Astrocyte (in vitro differentiated cells and primary cell): Measurements from ENCODE around the gene FER.
"Not testable (repeated sequence)": the region's sequence is repeated elsewhere in the genome, so short reads cannot be mapped to it uniquely, and the experiment has no call there.

Experiments
- EZH2 ChIP-seq: IDR thresholded peaks from 2 replicates; pipeline ENCODE4 v1.6.1; 2012; ENCODE audit warnings: mild to moderate bottlenecking, low read length, inconsistent platforms; ENCODE audit not compliant: insufficient read depth
- TF ChIP-seq, protein P1 (sequence below): IDR thresholded peaks from 2 replicates; pipeline ENCODE4 v1.5.1; 2011; ENCODE audit warnings: low read depth, mild to moderate bottlenecking, inconsistent platforms, low read length, moderate library complexity; ENCODE audit not compliant: insufficient read depth

DNA sequence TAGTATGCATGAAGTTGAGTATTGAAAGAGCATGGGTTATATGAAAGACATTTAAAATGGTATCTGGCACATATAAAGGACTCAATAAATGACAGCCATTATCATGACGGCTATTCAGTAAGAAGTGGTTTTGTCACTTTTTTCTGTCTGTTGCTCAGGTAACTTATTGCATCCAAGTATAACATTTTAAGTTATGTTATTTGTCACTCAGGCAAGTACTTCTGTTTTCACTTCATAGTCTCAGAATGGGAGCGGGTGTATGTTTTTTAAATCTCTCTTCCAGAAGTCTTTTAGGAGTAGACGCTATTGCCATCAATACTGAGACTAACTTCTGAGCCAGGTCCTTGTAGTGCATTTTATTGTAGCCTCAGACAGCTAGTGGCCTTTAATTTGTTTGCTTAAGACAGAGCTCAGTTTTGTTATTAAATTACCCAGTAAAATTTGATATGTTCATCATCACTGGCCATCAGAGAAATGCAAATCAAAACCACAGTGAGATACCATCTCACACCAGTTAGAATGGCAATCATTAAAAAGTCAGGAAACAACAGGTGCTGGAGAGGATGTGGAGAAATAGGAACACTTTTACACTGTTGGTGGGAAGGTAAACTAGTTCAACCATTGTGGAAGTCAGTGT lies 423.9 kb downstream of the FER start:
- TF ChIP-seq, protein P1, sequence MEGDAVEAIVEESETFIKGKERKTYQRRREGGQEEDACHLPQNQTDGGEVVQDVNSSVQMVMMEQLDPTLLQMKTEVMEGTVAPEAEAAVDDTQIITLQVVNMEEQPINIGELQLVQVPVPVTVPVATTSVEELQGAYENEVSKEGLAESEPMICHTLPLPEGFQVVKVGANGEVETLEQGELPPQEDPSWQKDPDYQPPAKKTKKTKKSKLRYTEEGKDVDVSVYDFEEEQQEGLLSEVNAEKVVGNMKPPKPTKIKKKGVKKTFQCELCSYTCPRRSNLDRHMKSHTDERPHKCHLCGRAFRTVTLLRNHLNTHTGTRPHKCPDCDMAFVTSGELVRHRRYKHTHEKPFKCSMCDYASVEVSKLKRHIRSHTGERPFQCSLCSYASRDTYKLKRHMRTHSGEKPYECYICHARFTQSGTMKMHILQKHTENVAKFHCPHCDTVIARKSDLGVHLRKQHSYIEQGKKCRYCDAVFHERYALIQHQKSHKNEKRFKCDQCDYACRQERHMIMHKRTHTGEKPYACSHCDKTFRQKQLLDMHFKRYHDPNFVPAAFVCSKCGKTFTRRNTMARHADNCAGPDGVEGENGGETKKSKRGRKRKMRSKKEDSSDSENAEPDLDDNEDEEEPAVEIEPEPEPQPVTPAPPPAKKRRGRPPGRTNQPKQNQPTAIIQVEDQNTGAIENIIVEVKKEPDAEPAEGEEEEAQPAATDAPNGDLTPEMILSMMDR: not testable (repeated sequence)
- not testable (repeated sequence) for TF ChIP-seq EZH2
